C1 segment of cervical spinal cord (tissue), 14 donors: Measurements from ENCODE around the gene INS.

Source experiments
- DNase-seq, 14 donors: peaks; one replicate each; lab custom pipeline; 2025; lab: John Stamatoyannopoulos, UW

Gene INS

GRCh38 chr11:2115308-2115707 is 45.7 kb downstream of the INS start:
- DNase-seq: no peak

DNA sequence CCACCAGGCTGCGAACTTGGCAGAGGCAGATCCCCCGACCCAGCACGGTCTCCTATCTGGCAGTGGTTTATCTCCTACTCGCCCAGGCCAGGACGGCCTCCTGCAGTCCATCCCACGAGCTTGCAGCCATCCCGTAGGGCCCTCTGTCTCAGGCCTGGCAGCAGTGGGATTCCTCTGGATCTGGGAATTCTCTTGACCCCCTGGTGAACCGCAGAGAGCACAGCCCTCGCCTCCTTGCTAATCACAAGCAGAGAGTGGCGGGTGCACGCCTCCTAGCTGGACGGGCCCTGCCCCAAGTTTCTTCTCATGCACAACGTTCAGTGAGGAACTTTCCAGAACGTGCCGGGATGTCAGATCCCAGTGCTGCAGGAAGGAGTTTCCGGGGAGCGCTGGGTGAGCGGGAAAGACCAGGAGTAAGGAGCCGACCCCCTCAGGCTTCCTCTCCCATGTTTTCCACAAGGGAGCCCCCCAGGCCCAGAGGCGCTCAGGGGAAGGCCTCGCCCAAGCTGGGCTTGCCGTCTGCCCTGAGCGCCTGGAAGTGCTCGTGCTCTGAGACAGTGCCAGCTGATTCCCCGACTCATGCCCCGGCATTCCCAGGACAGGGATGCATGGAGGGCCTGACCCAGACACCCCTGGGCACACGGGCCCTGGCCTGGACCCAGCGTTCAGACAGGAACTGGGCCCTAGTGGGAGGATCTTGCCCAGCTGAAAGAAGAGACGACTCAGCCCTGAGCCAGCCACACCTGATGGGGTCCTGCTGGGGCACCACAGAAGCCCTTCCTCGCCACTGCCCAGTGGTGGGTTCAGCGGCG is 46.4 kb downstream of the INS start:
- DNase-seq: no peak

- DNase-seq: no peak
Observed at GRCh38 chr11:2113776-2114175, 47.2 kb downstream of the INS start.

DNA sequence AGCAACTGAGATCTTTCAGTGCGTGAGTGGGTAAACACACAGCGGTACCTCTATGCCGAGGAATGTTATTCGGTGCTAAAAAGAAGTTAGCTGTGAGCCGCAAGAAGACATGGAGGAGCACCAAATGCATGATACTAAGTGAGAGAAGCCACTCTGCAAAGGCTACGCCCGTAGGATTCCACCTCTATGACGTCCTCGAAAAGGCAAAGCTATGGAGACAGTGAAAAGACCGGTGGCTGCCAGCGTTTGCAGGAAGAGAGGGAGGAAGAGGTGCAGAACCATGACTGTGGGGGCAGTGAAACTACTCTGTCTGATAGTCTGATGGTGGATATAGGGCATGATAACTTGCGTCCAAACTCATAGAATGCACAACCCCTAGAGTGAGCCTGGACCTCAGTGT is 50.5 kb downstream of the INS start:
- no peak for DNase-seq
